Activated T-helper 1 cell treated with anti-CD3 and anti-CD28 coated beads, Interleukin-12 subunit alpha, Interleukin-12 subunit beta, Interleukin-2, Interleukin-4 antibody, amounts not matched to agents 30 ng/mL and 10 ng/mL and 1 ng/mL, durations not matched to agents 14 hours and 24 hours and 36 hours (primary cell): ENCODE results near the gene CYS1. TPM values are rescaled to one million over a fixed set of nuclear protein-coding genes. Genes with fewer than 3 reads are reported as not detected.

Source experiments
- DNase-seq: peaks from one replicate; pipeline ENCODE4 v3.0.0; 2021; ENCODE audit warnings: low spot score
- H3K27ac Mint-ChIP-seq: one replicate; pipeline ENCODE4 v1.8.0; 2021; ENCODE audit warnings: mild to moderate bottlenecking, mixed read lengths
- H3K27me3 Mint-ChIP-seq: one replicate; pipeline ENCODE4 v1.8.0; 2022; ENCODE audit warnings: mild to moderate bottlenecking, moderate library complexity, mixed read lengths; ENCODE audit not compliant: insufficient read depth
- H3K36me3 Mint-ChIP-seq: one replicate; pipeline ENCODE4 v1.8.0; 2021; ENCODE audit warnings: low read depth, mixed read lengths
- H3K4me1 Mint-ChIP-seq: one replicate; pipeline ENCODE4 v1.8.0; 2021; ENCODE audit warnings: low read depth, mixed read lengths
- H3K4me3 Mint-ChIP-seq: one replicate; pipeline ENCODE4 v1.8.0; 2021; ENCODE audit warnings: mild to moderate bottlenecking, moderate library complexity, mixed read lengths
- H3K9me3 Mint-ChIP-seq: one replicate; pipeline ENCODE4 v1.8.0; 2021; ENCODE audit warnings: mixed read lengths
- intact Hi-C: fragments of 100-400 bp; cut with micrococcal nuclease; formaldehyde crosslinking; loops from one replicate; pipeline ENCODE4 v1.15.1; 2024
- total RNA-seq: library from RNA; stranded (reverse); gene quantifications from 2 replicates; pipeline ENCODE4 v1.2.3, GENCODE V29; 2022

CYS1 gene
- total RNA-seq, 1 donor from 2014 or later = 0.70 TPM

- DNase-seq = no peak
- peaks cover 2% of the 10 kb centered on the region for H3K27me3 Mint-ChIP-seq
- H3K9me3 Mint-ChIP-seq = no peaks in the 10 kb centered on the region
- H3K27ac Mint-ChIP-seq = no peak overlapping the region
- H3K4me3 Mint-ChIP-seq = no peak overlapping the region
- no peaks in the 10 kb centered on the region for H3K4me1 Mint-ChIP-seq
- H3K36me3 Mint-ChIP-seq = no peaks in the 10 kb centered on the region
- intact Hi-C loops = no loop called here
Observed at GRCh38 chr2:10007921-10008808, 72.0 kb downstream of the CYS1 start.

- Mint-ChIP-seq H3K4me3 (no peak overlapping the region), H3K27ac (no peak overlapping the region), H3K4me1 (no peaks in the 10 kb centered on the region), H3K36me3 (no peaks in the 10 kb centered on the region), H3K9me3 (no peaks in the 10 kb centered on the region), H3K27me3 (peaks cover 2% of the 10 kb centered on the region)
- DNase-seq = no peak
- intact Hi-C loops = no loop called here
Observed at GRCh38 chr2:10007435-10007834, 72.8 kb downstream of the CYS1 start.

Other genes starting within 250 kb of the CYS1 start
- 23.3 and 25.1 TPM in 2 replicates for gene TAF1B, start 236.9 kb downstream of the CYS1 start, total RNA-seq
- gene GRHL1, start 128.7 kb downstream of the CYS1 start, total RNA-seq = 1.4 and 1.5 TPM in 2 replicates
- 7.8 and 10.8 TPM in 2 replicates for gene KLF11, start 36.9 kb downstream of the CYS1 start, total RNA-seq
- gene RRM2, start 42.3 kb upstream of the CYS1 start, total RNA-seq = 328 and 351 TPM in 2 replicates
- gene HPCAL1, start 222.5 kb upstream of the CYS1 start, total RNA-seq = 59.6 and 62.4 TPM in 2 replicates